HepG2 (cell line): ENCODE data around the gene SLC16A3. TPM values are rescaled to one million over a fixed set of nuclear protein-coding genes. Genes with fewer than 3 reads are reported as not detected.
A peak's percentile ranks its signal among the peaks of the same experiment; 100 is the strongest.

Experiments used
- ATAC-seq: fragments of 200-7000 bp; cut with Tn5 transposase; 3 replicates; pipeline ENCODE4 v1.9.1; 2020; ENCODE audit warnings: mild to moderate bottlenecking, moderate library complexity
- BruUV-seq: library from RNA; stranded (reverse); fragments of 400-500 nt; replicated peaks from 2 replicates; lab custom pipeline; 2021; lab: Mats Ljungman, UMichigan
- CTCF ChIA-PET: fragments of 300-600 bp; formaldehyde crosslinking; extraction: SDS; loops from one replicate; lab custom pipeline; 2021; ENCODE audit warnings: low total read pairs, inconsistent platforms, low intra/inter-chr PET ratio; lab: Yijun Ruan, JAX
- POLR2A ChIA-PET: fragments of 350-600 bp; sonication (Branson Sonifier 250); formaldehyde crosslinking; loops from one replicate; lab custom pipeline; 2020; ENCODE audit warnings: antibody characterized with exemption, inconsistent platforms; lab: Yijun Ruan, JAX
- DNase-seq: peaks from one replicate; pipeline ENCODE4 v3.0.0-alpha.2; 2015; ENCODE audit warnings: low spot score
- FAIRE-seq: peaks from 3 replicates; lab custom pipeline; 2011; peaks lifted over from hg19 to GRCh38; lab: Jason Lieb, UNC
- H2AFZ ChIP-seq: one replicate; pipeline ENCODE4 v1.6.1; 2011; ENCODE audit warnings: low read length, inconsistent platforms
- H3K27ac ChIP-seq: fragments of 300-600 bp; 3 replicates; pipeline ENCODE4 v1.8.0; 2011; ENCODE audit warnings: mixed run types, mild to moderate bottlenecking, mixed read lengths, low read length, inconsistent platforms; ENCODE audit not compliant: insufficient read depth; ENCODE audit errors: extremely low read length
- H3K27me3 ChIP-seq, 2 experiments: fragments of 200-600 bp in 1 of 2; 2 replicates in 1 of 2; 3 replicates in 1 of 2; pipeline versions ENCODE4 v1.6.0 to v1.8.0; 2011; ENCODE audit warnings: low read length in 2 of 2, mild to moderate bottlenecking in 2 of 2, moderate library complexity in 2 of 2, inconsistent platforms in 1 of 2; ENCODE audit not compliant: insufficient read depth in 2 of 2, control insufficient read depth in 1 of 2
- H3K36me3 ChIP-seq, 2 experiments: fragments of 200-600 bp in 1 of 2; replicated peaks in 1 of 2; 2 replicates in 1 of 2; 3 replicates in 1 of 2; pipeline versions ENCODE4 v1.5.1 to v1.8.0; 2011; ENCODE audit warnings: low read length in 2 of 2, inconsistent platforms in 1 of 2; ENCODE audit not compliant: insufficient read depth in 2 of 2, control insufficient read depth in 1 of 2
- H3K4me1 ChIP-seq: 2 replicates; pipeline ENCODE4 v1.5.1; 2012; ENCODE audit warnings: low read length, inconsistent platforms; ENCODE audit not compliant: insufficient read depth
- H3K4me2 ChIP-seq: 2 replicates; pipeline ENCODE4 v1.6.0; 2011; ENCODE audit warnings: low read depth, low read length, inconsistent platforms
- H3K4me3 ChIP-seq, 3 experiments: fragments of 200-600 bp in 1 of 3; sonication (generic), shearing (Covaris generic) in 1 of 3; replicated peaks in 1 of 3; 2 replicates each; pipeline ENCODE4 v1.5.1; 2011 to 2016; ENCODE audit warnings: low read length in 3 of 3, inconsistent platforms in 2 of 3, low read depth in 2 of 3, mild to moderate bottlenecking in 2 of 3, control low read depth in 1 of 3, mixed read lengths in 1 of 3; ENCODE audit not compliant: insufficient read depth in 1 of 3
- H3K79me2 ChIP-seq: one replicate; pipeline ENCODE4 v1.6.1; 2011; ENCODE audit warnings: low read length, inconsistent platforms; ENCODE audit not compliant: insufficient read depth
- H3K9ac ChIP-seq: 2 replicates; pipeline ENCODE4 v1.6.0; 2011; ENCODE audit warnings: mild to moderate bottlenecking, low read depth, low read length, inconsistent platforms; ENCODE audit not compliant: insufficient read depth
- H3K9me3 ChIP-seq: 2 replicates; pipeline ENCODE4 v1.5.1; 2012; ENCODE audit warnings: mild to moderate bottlenecking, low read length
- H4K20me1 ChIP-seq: 2 replicates; pipeline ENCODE4 v1.6.0; 2011; ENCODE audit warnings: inconsistent platforms, mild to moderate bottlenecking, low read length, moderate library complexity; ENCODE audit not compliant: insufficient read depth
- CBFB ChIP-seq: sonication (generic); formaldehyde crosslinking; IDR thresholded peaks from 2 replicates; pipeline ENCODE4 v1.4.0; 2020; ENCODE audit warnings: missing genetic modification reagents
- CENPX ChIP-seq: sonication (generic); formaldehyde crosslinking; IDR thresholded peaks from 2 replicates; pipeline ENCODE4 v1.9.0; 2021; ENCODE audit warnings: mild to moderate bottlenecking, missing genetic modification reagents, moderate library complexity
- IKZF5 ChIP-seq: IDR thresholded peaks from 2 replicates; pipeline ENCODE4 v1.6.1; 2018; ENCODE audit warnings: missing genetic modification reagents, mild to moderate bottlenecking, missing compliant biosample characterization
- MAX ChIP-seq: IDR thresholded peaks from 2 replicates; pipeline ENCODE4 v1.6.1; 2012; ENCODE audit warnings: inconsistent platforms
- MED8 ChIP-seq: sonication (generic); formaldehyde crosslinking; IDR thresholded peaks from 2 replicates; pipeline ENCODE4 v1.8.1; 2023; ENCODE audit warnings: mild to moderate bottlenecking, missing genetic modification reagents; ENCODE audit not compliant: insufficient replicate concordance
- ZBTB38 ChIP-seq: sonication (generic); formaldehyde crosslinking; IDR thresholded peaks from 2 replicates; pipeline ENCODE4 v1.5.1; 2020; ENCODE audit warnings: mild to moderate bottlenecking, missing genetic modification reagents
- ZNF589 ChIP-seq: sonication (generic); formaldehyde crosslinking; conservative IDR thresholded peaks from 2 replicates; pipeline ENCODE4 v1.8.0; 2022; ENCODE audit warnings: mild to moderate bottlenecking, moderate library complexity, missing genetic modification reagents
- ZNF660 ChIP-seq: sonication (generic); formaldehyde crosslinking; IDR thresholded peaks from 2 replicates; pipeline ENCODE4 v1.5.1; 2020; ENCODE audit warnings: mild to moderate bottlenecking, low read depth, missing genetic modification reagents, borderline replicate concordance
- ZNF780A ChIP-seq: sonication (generic); formaldehyde crosslinking; IDR thresholded peaks from 2 replicates; pipeline ENCODE4 v1.8.0; 2022; ENCODE audit warnings: mild to moderate bottlenecking, missing genetic modification reagents, moderate library complexity
- ZNF83 ChIP-seq: sonication (generic); formaldehyde crosslinking; IDR thresholded peaks from 2 replicates; pipeline ENCODE4 v1.4.0; 2020; ENCODE audit warnings: missing genetic modification reagents, mild to moderate bottlenecking, borderline replicate concordance
- WGBS: methylation state at CpG from one replicate; pipeline ENCODE4 v1.1.6; 2017; ENCODE audit warnings: low lambda C conversion rate; 5-methylcytosine and 5-hydroxymethylcytosine counted together
- in situ Hi-C: cut with HindIII; loops from 2 replicates; pipeline ENCODE4 v1.10.0; 2017; ENCODE audit warnings: low pct_unique_long_range_greater_than_20kb; ENCODE audit not compliant: extremely low pct_ligation_motif_present
- intact Hi-C: fragments of 100-400 bp; cut with micrococcal nuclease; formaldehyde crosslinking; loops from one replicate; pipeline ENCODE4 v1.10.0; 2022; ENCODE audit not compliant: unreplicated experiment
- polyA plus RNA-seq, 8 experiments: library from polyadenylated mRNA; depleted of rRNA in 3 of 8; stranded (reverse) in 7 of 8; unstranded in 1 of 8; fragments of >200 nt; fragmentation: Illumina TruSeq in 4 of 8; extraction: Trizol in 4 of 8; gene quantifications; 2 replicates each; pipeline versions ENCODE4 v1.2.1 to v1.2.3, GENCODE V29; 2011 to 2016; ENCODE audit warnings: low read depth in 4 of 8, missing spikeins in 1 of 8, mixed read lengths in 1 of 8; ENCODE audit not compliant: insufficient read depth in 1 of 8
- total RNA-seq, 5 experiments: library from RNA; depleted of rRNA; stranded (reverse); fragments of >200 nt; fragmentation: Illumina TruSeq; extraction: Trizol; gene quantifications; 2 replicates each; pipeline ENCODE4 v1.2.3, GENCODE V29; 2016; ENCODE audit warnings: low read depth in 1 of 5
- TF ChIP-seq, protein P1 (sequence below): sonication (generic); formaldehyde crosslinking; IDR thresholded peaks from 2 replicates; pipeline ENCODE4 v1.5.0; 2020; ENCODE audit warnings: mild to moderate bottlenecking, missing genetic modification reagents, moderate library complexity
- TF ChIP-seq, protein P2 (sequence below): sonication (generic); formaldehyde crosslinking; IDR thresholded peaks from 2 replicates; pipeline ENCODE4 v1.5.0; 2020; ENCODE audit warnings: missing genetic modification reagents, mild to moderate bottlenecking, borderline replicate concordance
- TF ChIP-seq, protein P3 (sequence below): sonication (generic); formaldehyde crosslinking; IDR thresholded peaks from 2 replicates; pipeline ENCODE4 v1.5.0; 2020; ENCODE audit warnings: mild to moderate bottlenecking, missing genetic modification reagents, borderline replicate concordance

SLC16A3 gene
- total and polyA plus RNA-seq, 2 of the 13 experiments (the other 11 are each of a cell fraction or from before 2014, with no cell fraction given) = 242 to 349 TPM

- no peak overlapping the region for H3K27ac ChIP-seq
- intact Hi-C loops (loop anchor here (2.0 kb wide), 1 partner anchor 15 kb away; no protein-coding TSS in a partner anchor), in situ Hi-C loops (no loop called here)
- H3K9ac ChIP-seq = no peak overlapping the region
- ChIA-PET CTCF (interaction anchor here (1.0 kb wide), 1 partner anchor 10 kb away, joined by 3 read pairs; no protein-coding TSS in a partner anchor), POLR2A (interaction anchor here (0.6 to 11.8 kb wide), 7 partner anchors 10 to 352 kb away, joined by 3 to 117 read pairs (median 7); partner anchors contain the start of gene SLC16A3)
- ATAC-seq (no peak), DNase-seq (no peak), FAIRE-seq (no peak)
- 76% methylated on average over 12 of the region's 12 CpGs for WGBS
- H3K36me3 ChIP-seq = no peaks in the 10 kb centered on the region
- H2AFZ ChIP-seq = no peak overlapping the region
- no peaks in the 10 kb centered on the region for H4K20me1 ChIP-seq
- no TSS peak for BruUV-seq
- peaks cover 6% of the 10 kb centered on the region for H3K79me2 ChIP-seq
- no peaks in the 10 kb centered on the region for H3K9me3 ChIP-seq
- peak overlapping the region in 1 of 3 experiments; percentile 70; a peak in 1 of 6 replicates for H3K4me3 ChIP-seq
- H3K4me1 ChIP-seq = peaks cover 84% of the 10 kb centered on the region
- H3K4me2 ChIP-seq = peak overlapping the region; percentile 97
- no peaks in the 10 kb centered on the region for H3K27me3 ChIP-seq
- TF ChIP-seq ZBTB38 (CRISPR knock-in tag) (peak; percentile 58; the same call in 1 of the 2 replicates), CBFB (CRISPR knock-in tag) (0 out of 2 replicates have a peak, but pooled peaks have one; percentile 11), ZNF83 (0 out of 2 replicates have a peak, but pooled peaks have one; percentile 46), ZNF589 (CRISPR knock-in tag) (peak; percentile 46; the same call in 1 of the 2 replicates), CENPX (CRISPR knock-in tag) (no peak), IKZF5 (0 out of 2 replicates have a peak, but pooled peaks have one; percentile 8), MED8 (CRISPR knock-in tag) (peak; percentile 17), ZNF780A (CRISPR knock-in tag) (0 out of 2 replicates have a peak, but pooled peaks have one; percentile 18), MAX (0 out of 2 replicates have a peak, but pooled peaks have one; percentile 0), ZNF660 (no peak)
- TF ChIP-seq, protein P1, sequence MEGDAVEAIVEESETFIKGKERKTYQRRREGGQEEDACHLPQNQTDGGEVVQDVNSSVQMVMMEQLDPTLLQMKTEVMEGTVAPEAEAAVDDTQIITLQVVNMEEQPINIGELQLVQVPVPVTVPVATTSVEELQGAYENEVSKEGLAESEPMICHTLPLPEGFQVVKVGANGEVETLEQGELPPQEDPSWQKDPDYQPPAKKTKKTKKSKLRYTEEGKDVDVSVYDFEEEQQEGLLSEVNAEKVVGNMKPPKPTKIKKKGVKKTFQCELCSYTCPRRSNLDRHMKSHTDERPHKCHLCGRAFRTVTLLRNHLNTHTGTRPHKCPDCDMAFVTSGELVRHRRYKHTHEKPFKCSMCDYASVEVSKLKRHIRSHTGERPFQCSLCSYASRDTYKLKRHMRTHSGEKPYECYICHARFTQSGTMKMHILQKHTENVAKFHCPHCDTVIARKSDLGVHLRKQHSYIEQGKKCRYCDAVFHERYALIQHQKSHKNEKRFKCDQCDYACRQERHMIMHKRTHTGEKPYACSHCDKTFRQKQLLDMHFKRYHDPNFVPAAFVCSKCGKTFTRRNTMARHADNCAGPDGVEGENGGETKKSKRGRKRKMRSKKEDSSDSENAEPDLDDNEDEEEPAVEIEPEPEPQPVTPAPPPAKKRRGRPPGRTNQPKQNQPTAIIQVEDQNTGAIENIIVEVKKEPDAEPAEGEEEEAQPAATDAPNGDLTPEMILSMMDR (CRISPR knock-in tag) = peak; percentile 5; the same call in 1 of the 2 replicates
- TF ChIP-seq, protein P2, sequence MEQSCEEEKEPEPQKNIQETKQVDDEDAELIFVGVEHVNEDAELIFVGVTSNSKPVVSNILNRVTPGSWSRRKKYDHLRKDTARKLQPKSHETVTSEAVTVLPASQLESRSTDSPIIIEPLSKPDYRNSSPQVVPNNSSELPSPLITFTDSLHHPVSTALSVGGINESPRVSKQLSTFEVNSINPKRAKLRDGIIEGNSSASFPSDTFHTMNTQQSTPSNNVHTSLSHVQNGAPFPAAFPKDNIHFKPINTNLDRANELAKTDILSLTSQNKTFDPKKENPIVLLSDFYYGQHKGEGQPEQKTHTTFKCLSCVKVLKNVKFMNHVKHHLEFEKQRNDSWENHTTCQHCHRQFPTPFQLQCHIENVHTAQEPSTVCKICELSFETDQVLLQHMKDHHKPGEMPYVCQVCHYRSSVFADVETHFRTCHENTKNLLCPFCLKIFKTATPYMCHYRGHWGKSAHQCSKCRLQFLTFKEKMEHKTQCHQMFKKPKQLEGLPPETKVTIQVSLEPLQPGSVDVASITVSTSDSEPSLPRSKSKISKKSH (CRISPR knock-in tag) = 0 out of 2 replicates have a peak, but pooled peaks have one; percentile 4
- TF ChIP-seq, protein P3, sequence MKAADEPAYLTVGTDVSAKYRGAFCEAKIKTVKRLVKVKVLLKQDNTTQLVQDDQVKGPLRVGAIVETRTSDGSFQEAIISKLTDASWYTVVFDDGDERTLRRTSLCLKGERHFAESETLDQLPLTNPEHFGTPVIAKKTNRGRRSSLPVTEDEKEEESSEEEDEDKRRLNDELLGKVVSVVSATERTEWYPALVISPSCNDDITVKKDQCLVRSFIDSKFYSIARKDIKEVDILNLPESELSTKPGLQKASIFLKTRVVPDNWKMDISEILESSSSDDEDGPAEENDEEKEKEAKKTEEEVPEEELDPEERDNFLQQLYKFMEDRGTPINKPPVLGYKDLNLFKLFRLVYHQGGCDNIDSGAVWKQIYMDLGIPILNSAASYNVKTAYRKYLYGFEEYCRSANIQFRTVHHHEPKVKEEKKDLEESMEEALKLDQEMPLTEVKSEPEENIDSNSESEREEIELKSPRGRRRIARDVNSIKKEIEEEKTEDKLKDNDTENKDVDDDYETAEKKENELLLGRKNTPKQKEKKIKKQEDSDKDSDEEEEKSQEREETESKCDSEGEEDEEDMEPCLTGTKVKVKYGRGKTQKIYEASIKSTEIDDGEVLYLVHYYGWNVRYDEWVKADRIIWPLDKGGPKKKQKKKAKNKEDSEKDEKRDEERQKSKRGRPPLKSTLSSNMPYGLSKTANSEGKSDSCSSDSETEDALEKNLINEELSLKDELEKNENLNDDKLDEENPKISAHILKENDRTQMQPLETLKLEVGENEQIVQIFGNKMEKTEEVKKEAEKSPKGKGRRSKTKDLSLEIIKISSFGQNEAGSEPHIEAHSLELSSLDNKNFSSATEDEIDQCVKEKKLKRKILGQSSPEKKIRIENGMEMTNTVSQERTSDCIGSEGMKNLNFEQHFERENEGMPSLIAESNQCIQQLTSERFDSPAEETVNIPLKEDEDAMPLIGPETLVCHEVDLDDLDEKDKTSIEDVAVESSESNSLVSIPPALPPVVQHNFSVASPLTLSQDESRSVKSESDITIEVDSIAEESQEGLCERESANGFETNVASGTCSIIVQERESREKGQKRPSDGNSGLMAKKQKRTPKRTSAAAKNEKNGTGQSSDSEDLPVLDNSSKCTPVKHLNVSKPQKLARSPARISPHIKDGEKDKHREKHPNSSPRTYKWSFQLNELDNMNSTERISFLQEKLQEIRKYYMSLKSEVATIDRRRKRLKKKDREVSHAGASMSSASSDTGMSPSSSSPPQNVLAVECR (CRISPR knock-in tag) = no peak
These were observed 12.9 kb upstream of the SLC16A3 start for GRCh38 chr17:82215972-82216300.
